WI38 (cell line): Measurements from ENCODE around the gene EPHA3.

ENCODE experiments used
- H3K4me3 ChIP-seq: 2 replicates; pipeline ENCODE4 v1.5.1; 2011; ENCODE audit warnings: low read depth, mild to moderate bottlenecking, control low read depth, low read length
- CTCF ChIP-seq: IDR thresholded peaks from 2 replicates; pipeline ENCODE4 v1.5.1; 2012; ENCODE audit warnings: low read depth, mild to moderate bottlenecking, control low read depth, low read length

The EPHA3 gene

GRCh38 chr3:89184151-89184995 lies 77.0 kb downstream of the EPHA3 start:
- TF ChIP-seq CTCF = no peak
- H3K4me3 ChIP-seq = no peak overlapping the region

GRCh38 chr3:89186456-89186855 lies 79.0 kb downstream of the EPHA3 start:
- H3K4me3 ChIP-seq = no peak overlapping the region
- TF ChIP-seq CTCF = no peak

GRCh38 chr3:89198591-89198990 lies 91.2 kb downstream of the EPHA3 start:
- no peak for TF ChIP-seq CTCF
- no peak overlapping the region for H3K4me3 ChIP-seq

- no peak for TF ChIP-seq CTCF
- no peak overlapping the region for H3K4me3 ChIP-seq
Observed at GRCh38 chr3:89212619-89213018, 105.2 kb downstream of the EPHA3 start.

GRCh38 chr3:89216016-89216739 lies 108.8 kb downstream of the EPHA3 start:
- no peak overlapping the region for H3K4me3 ChIP-seq
- TF ChIP-seq CTCF = no peak

GRCh38 chr3:89217148-89217685 lies 109.8 kb downstream of the EPHA3 start:
- no peak overlapping the region for H3K4me3 ChIP-seq
- no peak for TF ChIP-seq CTCF

GRCh38 chr3:89221924-89222323 lies 114.5 kb downstream of the EPHA3 start:
- no peak for TF ChIP-seq CTCF
- no peak overlapping the region for H3K4me3 ChIP-seq
